ENCODE results near the gene DSCAM. TPM values are rescaled to one million over a fixed set of nuclear protein-coding genes. Genes with fewer than 3 reads are reported as not detected.

The DSCAM gene
- total and polyA plus RNA-seq, 2 donors (not counting 1 experiment from before 2014, with no cell fraction given) = under 0.01 to 0.01 TPM

GRCh38 chr21:40316104-40316503 is 530.9 kb downstream of the DSCAM start:
- no peaks in the 10 kb centered on the region for H3K9me3 ChIP-seq (ENCODE audit: control insufficient read depth, insufficient read depth, low read depth, low read length)
- H3K36me3 ChIP-seq (ENCODE audit: control insufficient read depth, insufficient read depth, low read length) = no peaks in the 10 kb centered on the region
- H3K4me3 ChIP-seq (replicated peaks in 1 of 4; ENCODE audit: control extremely low read depth in 1 of 4, insufficient read depth in 1 of 4, low read depth in 3 of 4, low read length in 4 of 4) = no peak overlapping the region
- H3K4me2 ChIP-seq (ENCODE audit: extremely low read depth, insufficient read depth, low read length) = no peak overlapping the region
- no peak overlapping the region for H3K9ac ChIP-seq (ENCODE audit: insufficient read depth, low read length)
- no peak for TF ChIP-seq EZH2 (IDR thresholded peaks at IDR 0.05; ENCODE audit: low read length, missing control alignments)
- no peak for TF ChIP-seq CTCF (conservative IDR thresholded peaks at IDR 0.05 in 1 of 2, IDR thresholded peaks at IDR 0.05 in 1 of 2; ENCODE audit: low read depth in 1 of 2, low read length in 2 of 2)
- H3K79me2 ChIP-seq (ENCODE audit: control insufficient read depth, insufficient read depth, low read length) = no peaks in the 10 kb centered on the region
- H4K20me1 ChIP-seq (ENCODE audit: control insufficient read depth, extremely low read depth, insufficient read depth, low read length) = no peaks in the 10 kb centered on the region
- no peak overlapping the region for H2AFZ ChIP-seq (ENCODE audit: low read length)
- no peaks in the 10 kb centered on the region for H3K4me1 ChIP-seq (ENCODE audit: control insufficient read depth, extremely low read depth, insufficient read depth, low read length)
- DNase-seq (ENCODE audit: low read depth in 2 of 2) = no peak
- no peak overlapping the region for H3K27ac ChIP-seq (ENCODE audit: insufficient read depth, low read length)
- no peaks in the 10 kb centered on the region for H3K27me3 ChIP-seq (ENCODE audit: control insufficient read depth, insufficient read depth, low read length)

DNA sequence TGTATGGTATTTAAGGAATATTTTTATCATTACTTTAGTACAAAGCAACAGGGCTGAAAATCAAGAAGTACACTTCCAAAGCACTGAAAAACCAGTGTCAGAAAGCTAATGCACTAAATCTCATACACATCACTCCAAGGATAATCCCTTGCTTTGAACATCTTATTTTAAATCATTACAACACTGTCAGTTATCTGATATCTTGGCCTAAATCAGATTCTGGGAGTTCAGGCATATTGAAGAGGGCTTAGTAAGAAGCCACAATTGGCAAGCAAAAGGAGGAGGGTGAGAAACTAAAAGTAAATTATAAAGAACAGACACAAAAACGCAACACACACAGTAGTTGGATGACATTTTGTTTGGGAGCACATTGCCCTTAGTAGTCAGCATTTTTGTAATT is 531.3 kb downstream of the DSCAM start:
- H3K4me3 ChIP-seq (replicated peaks in 1 of 4; ENCODE audit: control extremely low read depth in 1 of 4, insufficient read depth in 1 of 4, low read depth in 3 of 4, low read length in 4 of 4) = no peak overlapping the region
- H3K79me2 ChIP-seq (ENCODE audit: control insufficient read depth, insufficient read depth, low read length) = no peaks in the 10 kb centered on the region
- no peak overlapping the region for H3K9ac ChIP-seq (ENCODE audit: insufficient read depth, low read length)
- no peak overlapping the region for H3K4me2 ChIP-seq (ENCODE audit: extremely low read depth, insufficient read depth, low read length)
- H4K20me1 ChIP-seq (ENCODE audit: control insufficient read depth, extremely low read depth, insufficient read depth, low read length) = no peaks in the 10 kb centered on the region
- no peaks in the 10 kb centered on the region for H3K4me1 ChIP-seq (ENCODE audit: control insufficient read depth, extremely low read depth, insufficient read depth, low read length)
- H3K27ac ChIP-seq (ENCODE audit: insufficient read depth, low read length) = no peak overlapping the region
- H3K36me3 ChIP-seq (ENCODE audit: control insufficient read depth, insufficient read depth, low read length) = no peaks in the 10 kb centered on the region
- no peak for DNase-seq (ENCODE audit: low read depth in 2 of 2)
- no peak for TF ChIP-seq EZH2 (IDR thresholded peaks at IDR 0.05; ENCODE audit: low read length, missing control alignments)
- TF ChIP-seq CTCF (conservative IDR thresholded peaks at IDR 0.05 in 1 of 2, IDR thresholded peaks at IDR 0.05 in 1 of 2; ENCODE audit: low read depth in 1 of 2, low read length in 2 of 2) = no peak
- H2AFZ ChIP-seq (ENCODE audit: low read length) = no peak overlapping the region
- H3K27me3 ChIP-seq (ENCODE audit: control insufficient read depth, insufficient read depth, low read length) = no peaks in the 10 kb centered on the region
- H3K9me3 ChIP-seq (ENCODE audit: control insufficient read depth, insufficient read depth, low read depth, low read length) = no peaks in the 10 kb centered on the region

GRCh38 chr21:40313260-40313659 is 533.7 kb downstream of the DSCAM start:
- Histone ChIP-seq H2AFZ (ENCODE audit: low read length) (no peak overlapping the region), H3K9ac (ENCODE audit: insufficient read depth, low read length) (no peak overlapping the region), H3K27me3 (ENCODE audit: control insufficient read depth, insufficient read depth, low read length) (no peaks in the 10 kb centered on the region), H3K36me3 (ENCODE audit: control insufficient read depth, insufficient read depth, low read length) (no peaks in the 10 kb centered on the region), H3K79me2 (ENCODE audit: control insufficient read depth, insufficient read depth, low read length) (no peaks in the 10 kb centered on the region), H3K4me2 (ENCODE audit: extremely low read depth, insufficient read depth, low read length) (no peak overlapping the region), H3K4me3 (replicated peaks in 1 of 4; ENCODE audit: control extremely low read depth in 1 of 4, insufficient read depth in 1 of 4, low read depth in 3 of 4, low read length in 4 of 4) (no peak overlapping the region), H3K27ac (ENCODE audit: insufficient read depth, low read length) (no peak overlapping the region), H4K20me1 (ENCODE audit: control insufficient read depth, extremely low read depth, insufficient read depth, low read length) (no peaks in the 10 kb centered on the region), H3K9me3 (ENCODE audit: control insufficient read depth, insufficient read depth, low read depth, low read length) (no peaks in the 10 kb centered on the region), H3K4me1 (ENCODE audit: control insufficient read depth, extremely low read depth, insufficient read depth, low read length) (no peaks in the 10 kb centered on the region)
- TF ChIP-seq EZH2 (IDR thresholded peaks at IDR 0.05; ENCODE audit: low read length, missing control alignments) (no peak), CTCF (conservative IDR thresholded peaks at IDR 0.05 in 1 of 2, IDR thresholded peaks at IDR 0.05 in 1 of 2; ENCODE audit: low read depth in 1 of 2, low read length in 2 of 2) (no peak)
- no peak for DNase-seq (ENCODE audit: low read depth in 2 of 2)
